ENCODE data around the gene AP3B2. TPM values are rescaled to one million over a fixed set of nuclear protein-coding genes. Genes with fewer than 3 reads are reported as not detected.

The AP3B2 gene
- total and polyA plus RNA-seq, 2 donors (not counting 3 experiments of a cell fraction or from before 2014, with no cell fraction given) = not detected

- intact Hi-C loops (cut with micrococcal nuclease) (no loop called here), dilution Hi-C loops (cut with MboI; ENCODE audit: extremely low pct_ligation_motif_present, low sequenced_read_pairs) (no loop called here)
- Histone ChIP-seq H3K4me3 (replicated peaks in 1 of 3; ENCODE audit: insufficient read depth in 1 of 3, low read depth in 1 of 3, low read length in 3 of 3) (no peak overlapping the region), H3K36me3 (ENCODE audit: control insufficient read depth in 2 of 2, extremely low read depth in 1 of 2, insufficient read depth in 2 of 2, low read length in 2 of 2) (no peaks in the 10 kb centered on the region), H3K79me2 (ENCODE audit: control insufficient read depth, insufficient read depth, low read length) (no peaks in the 10 kb centered on the region), H3K9ac (replicated peaks; ENCODE audit: extremely low read depth, insufficient read depth, low read length) (no peak overlapping the region), H2AFZ (ENCODE audit: low read depth, low read length) (no peak overlapping the region), H3K4me1 (ENCODE audit: control insufficient read depth, extremely low read depth, insufficient read depth, low read length) (no peaks in the 10 kb centered on the region), H3K9me3 (replicated peaks; ENCODE audit: control insufficient read depth, insufficient read depth, low read length) (no peaks in the 10 kb centered on the region), H3K4me2 (ENCODE audit: insufficient read depth, low read length) (no peak overlapping the region), H3K27me3 (ENCODE audit: control insufficient read depth in 2 of 2, insufficient read depth in 2 of 2, low read length in 2 of 2) (no peaks in the 10 kb centered on the region), H4K20me1 (replicated peaks; ENCODE audit: control insufficient read depth, extremely low read depth, insufficient read depth, low read length) (no peaks in the 10 kb centered on the region), H3K27ac (ENCODE audit: insufficient read depth, low read depth, low read length) (no peak overlapping the region), H3K9me1 (replicated peaks; ENCODE audit: control insufficient read depth, extremely low read depth, insufficient read depth, low read length) (no peaks in the 10 kb centered on the region)
- no TSS peak for BruUV-seq (replicated peaks)
- ChIA-PET CTCF (no interaction called here), POLR2A (no interaction called here)
- FAIRE-seq (no peak), DNase-seq (ENCODE audit: low read depth, low spot score) (no peak)
- no peak for TF ChIP-seq POLR2AphosphoS5 (IDR thresholded peaks at IDR 0.05; ENCODE audit: insufficient read depth, low read depth, low read length)
- no peak for TF ChIP-seq GATA2 (IDR thresholded peaks at IDR 0.05; ENCODE audit: insufficient read depth, insufficient read length, low read depth, low read length)
- TF ChIP-seq FOS (IDR thresholded peaks at IDR 0.05; ENCODE audit: borderline replicate concordance, insufficient read depth, low read length) = no peak
- TF ChIP-seq EZH2 (IDR thresholded peaks at IDR 0.05; ENCODE audit: borderline replicate concordance, low read depth, low read length, severe bottlenecking) = no peak
- TF ChIP-seq CTCF (IDR thresholded peaks at IDR 0.05; ENCODE audit: extremely low read depth in 1 of 2, insufficient read depth in 1 of 2, low read depth in 1 of 2, low read length in 2 of 2) = no peak
- TF ChIP-seq, protein P1, sequence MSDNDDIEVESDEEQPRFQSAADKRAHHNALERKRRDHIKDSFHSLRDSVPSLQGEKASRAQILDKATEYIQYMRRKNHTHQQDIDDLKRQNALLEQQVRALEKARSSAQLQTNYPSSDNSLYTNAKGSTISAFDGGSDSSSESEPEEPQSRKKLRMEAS (IDR thresholded peaks at IDR 0.05; ENCODE audit: insufficient read depth, insufficient read length) = no peak
- TF ChIP-seq POLR2A (IDR thresholded peaks at IDR 0.05; ENCODE audit: low read depth, low read length) = no peak
- TF ChIP-seq JUN (IDR thresholded peaks at IDR 0.05; ENCODE audit: borderline replicate concordance, insufficient read depth, insufficient read length, low read depth) = no peak
- TF ChIP-seq MYC (IDR thresholded peaks at IDR 0.05; ENCODE audit: low read depth, low read length) = no peak
Measured at GRCh38 chr15:82674873-82675272, 34.8 kb downstream of the AP3B2 start.
